CD4-positive, alpha-beta T cell (primary cell): ENCODE data around the gene DCAF15. TPM values are rescaled to one million over a fixed set of nuclear protein-coding genes. Genes with fewer than 3 reads are reported as not detected.

ENCODE experiments used
- ATAC-seq: fragments of 200-7000 bp; cut with Tn5 transposase; one replicate; pipeline ENCODE4 v1.10.0; 2022; ENCODE audit warnings: mild to moderate bottlenecking; ENCODE audit not compliant: poor library complexity
- CTCF ChIA-PET: fragments of 350-600 bp; sonication (Branson Sonifier 250); formaldehyde crosslinking; loops from one replicate; lab custom pipeline; 2021; ENCODE audit warnings: antibody characterized with exemption, inconsistent platforms; lab: Charles Lee
- POLR2A ChIA-PET: fragments of 350-600 bp; sonication (Branson Sonifier 250); formaldehyde crosslinking; loops from one replicate; lab custom pipeline; 2021; ENCODE audit warnings: antibody characterized with exemption, inconsistent platforms; lab: Charles Lee
- DNase-seq, 14 experiments: peaks; one replicate each; pipeline ENCODE4 v3.0.0-alpha.2; 2013 to 2020; ENCODE audit warnings: mixed read lengths in 2 of 14
- H3K27ac ChIP-seq, 2 donors: one replicate each; pipeline versions ENCODE4 v1.5.1 to v1.7.0; 2013; ENCODE audit warnings: low read length in 2 of 2, low read depth in 1 of 2, mild to moderate bottlenecking in 1 of 2
- H3K27me3 ChIP-seq, 2 experiments: 1 replicate in 1 of 2; 2 replicates in 1 of 2; pipeline versions ENCODE4 v1.6.1 to v1.7.0; 2013; ENCODE audit warnings: low read length in 2 of 2, control low read depth in 1 of 2, mild to moderate bottlenecking in 1 of 2, moderate library complexity in 1 of 2; ENCODE audit not compliant: insufficient read depth in 2 of 2, control insufficient read depth in 1 of 2
- H3K36me3 ChIP-seq: one replicate; pipeline ENCODE4 v1.6.1; 2013; ENCODE audit warnings: low read length, control low read depth; ENCODE audit not compliant: insufficient read depth
- H3K4me1 ChIP-seq: one replicate; pipeline ENCODE4 v1.6.1; 2013; ENCODE audit warnings: low read length, control low read depth; ENCODE audit not compliant: insufficient read depth
- H3K4me3 ChIP-seq: one replicate; pipeline ENCODE4 v1.5.1; 2013; ENCODE audit warnings: mild to moderate bottlenecking, low read length, moderate library complexity
- H3K9me3 ChIP-seq, 2 experiments: 1 replicate in 1 of 2; 2 replicates in 1 of 2; pipeline versions ENCODE4 v1.6.1 to v1.7.0; 2013; ENCODE audit warnings: low read length in 2 of 2, mild to moderate bottlenecking in 2 of 2, control low read depth in 1 of 2, moderate library complexity in 1 of 2; ENCODE audit not compliant: control insufficient read depth in 1 of 2, insufficient read depth in 1 of 2
- H3K27ac Mint-ChIP-seq: one replicate; pipeline ENCODE4 v1.8.0; 2020; ENCODE audit warnings: mixed read lengths
- H3K27me3 Mint-ChIP-seq: one replicate; pipeline ENCODE4 v1.8.0; 2021; ENCODE audit warnings: mixed read lengths
- H3K36me3 Mint-ChIP-seq: one replicate; pipeline ENCODE4 v1.8.0; 2021; ENCODE audit warnings: low read depth, mixed read lengths
- H3K4me1 Mint-ChIP-seq: one replicate; pipeline ENCODE4 v1.8.0; 2021; ENCODE audit warnings: low read depth, mixed read lengths
- H3K4me3 Mint-ChIP-seq: one replicate; pipeline ENCODE4 v1.8.0; 2020; ENCODE audit warnings: mild to moderate bottlenecking, mixed read lengths
- H3K9me3 Mint-ChIP-seq: one replicate; pipeline ENCODE4 v1.8.0; 2020; ENCODE audit warnings: mixed read lengths
- CTCF ChIP-seq: fragments of 200-600 bp; IDR thresholded peaks from one replicate; pipeline ENCODE4 v1.8.0; 2022; ENCODE audit warnings: antibody characterized with exemption, mild to moderate bottlenecking
- intact Hi-C, 2 experiments: fragments of 100-400 bp; cut with DNase I in 1 of 2; cut with micrococcal nuclease in 1 of 2; formaldehyde crosslinking; loops; one replicate each; pipeline versions ENCODE4 v1.15.1 to v1.9.0; 2023 to 2025; cut with DNase I, micrococcal nuclease
- total RNA-seq, 174 experiments: library from RNA in 2 of 174; stranded (reverse) in 2 of 174; gene quantifications; one replicate each; pipeline ENCODE4 v1.2.3 and lab custom pipeline; 2021 to 2026

DCAF15 gene
- total RNA-seq, 2 experiments from 2014 or later, result 84.9 to 85.0 TPM

DNA sequence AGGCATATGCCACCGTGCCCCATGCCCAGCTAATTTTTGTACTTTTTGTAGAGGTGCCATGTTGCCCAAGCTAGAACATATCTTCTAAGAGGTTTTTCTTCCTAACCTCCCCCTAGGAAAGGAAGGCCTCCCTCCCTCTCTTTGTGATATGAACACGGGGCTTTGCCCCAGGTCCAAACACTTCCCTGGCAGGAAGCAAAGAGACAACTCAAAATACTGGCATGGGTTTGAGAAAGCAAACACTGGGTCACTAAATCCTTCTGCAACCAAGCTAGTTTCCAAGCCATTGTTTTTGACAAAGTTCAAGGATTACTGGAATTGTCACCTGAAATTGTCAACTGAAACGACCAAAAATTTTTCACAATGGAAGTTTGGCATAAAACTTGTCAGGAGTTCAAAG lies 37.5 kb upstream of the DCAF15 start:
- Mint-ChIP-seq H3K27ac (no peak overlapping the region), H3K27me3 (no peaks in the 10 kb centered on the region), H3K4me3 (no peak overlapping the region), H3K36me3 (peaks cover 56% of the 10 kb centered on the region), H3K4me1 (no peaks in the 10 kb centered on the region), H3K9me3 (no peaks in the 10 kb centered on the region)
- intact Hi-C loops, result no loop called here
- no peak for TF ChIP-seq CTCF
- ATAC-seq, result no peak
- ChIA-PET POLR2A (no interaction called here), CTCF (no interaction called here)
- no peak for DNase-seq
- H3K4me3 ChIP-seq, result no peak overlapping the region
- H3K4me1 ChIP-seq, result no peaks in the 10 kb centered on the region
- no peaks in the 10 kb centered on the region for H3K27me3 ChIP-seq
- H3K36me3 ChIP-seq, result peaks cover 55% of the 10 kb centered on the region
- no peaks in the 10 kb centered on the region for H3K9me3 ChIP-seq
- no peak overlapping the region for H3K27ac ChIP-seq

- no peak overlapping the region for H3K27ac Mint-ChIP-seq
- H3K36me3 Mint-ChIP-seq, result peaks cover 68% of the 10 kb centered on the region
- no peaks in the 10 kb centered on the region for H3K9me3 Mint-ChIP-seq
- Histone ChIP-seq H3K9me3 (peaks cover 0 to 6% of the 10 kb centered on the region in 2 experiments), H3K4me3 (no peak overlapping the region), H3K27me3 (no peaks in the 10 kb centered on the region), H3K36me3 (peaks cover 64% of the 10 kb centered on the region), H3K27ac (no peak overlapping the region), H3K4me1 (peaks cover 2% of the 10 kb centered on the region)
- ATAC-seq, result no peak
- H3K4me1 Mint-ChIP-seq, result no peaks in the 10 kb centered on the region
- TF ChIP-seq CTCF, result no peak
- ChIA-PET POLR2A (interaction anchor here (0.9 kb wide), 1 partner anchor 36 kb away, joined by 3 read pairs; no protein-coding TSS in a partner anchor), CTCF (no interaction called here)
- H3K27me3 Mint-ChIP-seq, result no peaks in the 10 kb centered on the region
- no peak for DNase-seq
- intact Hi-C loops, result no loop called here
- H3K4me3 Mint-ChIP-seq, result no peak overlapping the region
Observed at GRCh38 chr19:13917888-13918406, 34.4 kb upstream of the DCAF15 start.

- CTCF ChIA-PET, result interaction anchor here (1.1 kb wide), 1 partner anchor 37 kb away, joined by 3 read pairs; no protein-coding TSS in a partner anchor
- peaks cover 2% of the 10 kb centered on the region for H3K4me1 ChIP-seq
- peaks cover 0 to 6% of the 10 kb centered on the region in 2 experiments for H3K9me3 ChIP-seq
- H3K27ac ChIP-seq, result no peak overlapping the region
- no peak for TF ChIP-seq CTCF
- POLR2A ChIA-PET, result interaction anchor here (0.6 to 1.0 kb wide), 3 partner anchors 15 to 203 kb away, joined by 3 read pairs; no protein-coding TSS in a partner anchor
- H3K36me3 ChIP-seq, result peaks cover 67% of the 10 kb centered on the region
- no peaks in the 10 kb centered on the region for H3K27me3 ChIP-seq
- intact Hi-C loops, result no loop called here
- no peak overlapping the region for H3K4me3 Mint-ChIP-seq
- H3K36me3 Mint-ChIP-seq, result peaks cover 67% of the 10 kb centered on the region
- no peak overlapping the region for H3K4me3 ChIP-seq
- no peaks in the 10 kb centered on the region for H3K4me1 Mint-ChIP-seq
- ATAC-seq (no peak), DNase-seq (no peak)
- H3K27ac Mint-ChIP-seq, result no peak overlapping the region
- no peaks in the 10 kb centered on the region for H3K9me3 Mint-ChIP-seq
- H3K27me3 Mint-ChIP-seq, result no peaks in the 10 kb centered on the region
Observed at GRCh38 chr19:13918726-13919411, 33.4 kb upstream of the DCAF15 start.
